GM19455 (cell line): ENCODE results near the gene ZMYM4.
"Not testable (repeated sequence)": the region's sequence is repeated elsewhere in the genome, so short reads cannot be mapped to it uniquely, and the experiment has no call there.

Source experiments
- ATAC-seq: cut with Tn5 transposase; IDR thresholded peaks from one replicate; pipeline ENCODE4 v1.9.1; 2021; ENCODE audit not compliant: unreplicated experiment

ZMYM4 gene

DNA sequence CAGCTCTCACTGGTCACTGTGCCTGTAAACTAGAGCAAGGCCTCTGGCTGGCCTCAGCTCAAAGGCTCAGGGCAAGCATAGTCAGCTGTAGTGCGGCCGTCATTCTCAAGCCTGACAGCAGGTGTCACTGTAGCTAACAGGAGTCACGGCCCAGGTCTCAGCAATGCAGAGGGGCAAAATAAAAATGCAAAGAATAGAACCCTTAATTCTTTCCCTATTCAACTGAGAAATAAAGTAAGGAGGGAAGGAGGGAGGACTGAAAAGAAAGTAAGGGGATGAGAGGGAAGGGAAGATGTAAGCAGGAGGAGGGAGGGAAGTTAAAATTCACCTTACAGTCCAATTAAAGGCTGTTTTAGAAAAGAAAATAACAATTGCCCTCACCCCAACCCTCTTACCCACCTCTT, 182.6 kb downstream of the ZMYM4 start:
- no peak for ATAC-seq

DNA sequence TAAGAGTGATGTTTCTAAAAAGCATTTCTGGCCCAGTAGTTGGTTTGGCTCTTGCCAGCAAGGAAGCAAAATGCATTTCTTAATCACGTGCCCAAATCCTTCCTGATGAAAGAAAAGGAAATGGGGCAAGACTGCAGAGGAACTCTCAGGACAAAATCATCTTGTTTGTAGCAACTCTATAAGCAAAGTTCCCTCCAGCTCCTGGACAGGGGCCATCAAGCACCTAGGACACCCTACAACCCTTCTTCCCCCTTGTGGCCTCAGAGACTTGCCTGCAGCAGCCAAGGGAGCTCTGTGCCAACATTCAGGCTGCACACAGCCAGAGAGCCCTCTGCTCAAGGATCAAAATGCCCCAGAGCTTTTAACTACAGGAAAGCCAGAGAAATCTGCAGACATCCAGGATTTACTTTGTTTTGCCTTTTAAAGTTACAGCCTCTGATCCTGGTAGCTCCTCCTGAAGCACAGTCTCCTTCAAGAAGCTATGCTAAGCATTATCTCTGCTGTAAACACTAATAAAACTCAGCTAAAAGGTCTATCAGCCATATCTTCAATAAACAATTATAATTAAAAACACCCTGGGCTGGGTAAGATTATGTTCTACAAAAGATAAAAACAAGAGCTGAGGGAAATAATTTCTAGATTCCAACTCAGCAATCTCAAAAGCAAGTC, 183.7 kb downstream of the ZMYM4 start:
- no peak for ATAC-seq

- no peak for ATAC-seq
Observed at GRCh38 chr1:35453031-35453430, 184.5 kb downstream of the ZMYM4 start.

DNA sequence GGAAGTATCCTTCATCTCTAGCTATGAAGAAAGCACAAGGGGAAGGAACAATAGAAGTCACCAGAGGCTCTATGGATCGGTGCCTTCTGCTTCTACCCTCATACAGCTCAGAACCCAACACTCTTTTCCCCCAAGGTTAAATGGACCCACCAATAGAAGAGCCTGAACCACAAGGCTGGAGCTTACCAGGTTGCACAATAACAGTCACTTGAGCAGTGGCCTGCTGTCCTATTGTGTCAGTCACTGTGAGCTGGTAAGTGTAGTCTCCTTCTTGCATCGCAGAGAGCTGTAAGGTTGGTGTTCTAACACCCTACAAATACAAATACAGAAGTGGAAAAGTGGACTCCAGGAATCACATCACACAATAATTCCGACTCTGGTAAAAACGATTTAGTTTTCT, 185.7 kb downstream of the ZMYM4 start:
- no peak for ATAC-seq

GRCh38 chr1:35454616-35455015, 186.1 kb downstream of the ZMYM4 start:
- no peak for ATAC-seq

- no peak for ATAC-seq
Observed at GRCh38 chr1:35460796-35461195, 192.3 kb downstream of the ZMYM4 start.

DNA sequence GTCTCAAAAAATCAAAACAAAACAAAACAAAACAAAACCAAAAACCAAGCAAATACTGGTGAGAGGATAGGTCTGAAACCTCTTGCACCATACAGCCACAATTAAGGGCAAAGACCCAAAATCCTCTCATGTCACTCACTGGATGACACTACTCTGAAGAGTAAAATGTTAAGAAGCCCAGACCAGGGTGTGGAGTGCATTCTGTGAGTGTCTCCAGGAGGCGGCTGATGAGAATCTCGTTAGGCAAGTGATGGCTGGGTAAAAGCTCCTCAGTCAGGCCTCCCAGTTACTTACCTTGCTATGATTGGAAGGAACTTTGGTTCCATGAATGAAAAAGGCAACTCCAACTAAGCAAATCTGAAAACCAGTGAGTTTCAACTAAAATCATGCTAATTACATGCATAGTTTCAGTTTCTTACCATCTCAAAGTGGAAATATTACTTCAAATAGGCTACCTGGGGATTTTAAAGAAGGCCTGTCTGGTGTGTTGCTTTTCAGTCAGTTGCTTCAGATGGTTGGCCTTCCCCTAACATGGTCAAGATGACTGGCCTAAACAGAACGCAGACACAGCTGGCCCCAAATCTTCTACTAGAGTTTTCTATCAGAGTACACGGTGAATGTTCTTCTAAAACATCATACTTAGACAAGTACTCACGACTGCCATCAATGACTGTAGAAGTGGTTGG, 193.6 kb downstream of the ZMYM4 start:
- no peak for ATAC-seq

DNA sequence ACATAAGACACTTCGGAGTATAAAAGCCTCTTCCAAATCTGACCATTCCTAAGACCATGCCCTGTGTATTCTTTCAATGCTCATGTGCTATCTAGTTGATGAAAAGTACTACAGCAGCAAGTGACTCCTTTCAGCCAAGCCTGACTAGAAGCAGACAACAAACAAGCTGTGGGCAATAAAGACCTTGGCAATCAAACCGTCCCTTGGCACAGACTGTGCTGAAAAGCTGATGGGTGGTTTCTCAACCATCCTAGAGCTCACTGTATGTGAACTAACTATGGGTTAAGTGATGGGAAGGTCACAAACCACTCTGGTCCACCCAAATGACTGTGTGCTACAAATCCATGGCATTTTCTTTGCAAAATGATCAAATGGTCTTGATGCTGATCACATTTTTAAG, 194.7 kb downstream of the ZMYM4 start:
- no peak for ATAC-seq

DNA sequence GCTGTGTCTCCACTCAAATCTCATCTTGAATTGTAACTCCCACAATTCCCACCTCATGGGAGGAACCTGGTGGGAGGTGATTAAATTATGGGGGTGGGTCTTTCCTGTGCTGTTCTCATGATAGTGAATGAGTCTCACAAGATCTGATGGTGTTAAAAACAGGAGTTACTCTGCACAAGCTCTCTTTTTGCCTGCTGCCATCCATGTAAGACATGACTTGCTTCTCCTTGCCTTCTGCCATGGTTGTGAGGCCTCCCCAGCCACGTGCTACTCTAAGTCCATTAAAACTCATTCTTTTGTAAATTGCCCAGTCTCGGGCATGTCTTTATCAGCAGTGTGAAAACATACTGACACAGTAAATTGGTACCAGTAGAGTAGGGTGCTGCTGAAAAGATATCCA, 195.2 kb downstream of the ZMYM4 start:
- not testable (repeated sequence) for ATAC-seq

DNA sequence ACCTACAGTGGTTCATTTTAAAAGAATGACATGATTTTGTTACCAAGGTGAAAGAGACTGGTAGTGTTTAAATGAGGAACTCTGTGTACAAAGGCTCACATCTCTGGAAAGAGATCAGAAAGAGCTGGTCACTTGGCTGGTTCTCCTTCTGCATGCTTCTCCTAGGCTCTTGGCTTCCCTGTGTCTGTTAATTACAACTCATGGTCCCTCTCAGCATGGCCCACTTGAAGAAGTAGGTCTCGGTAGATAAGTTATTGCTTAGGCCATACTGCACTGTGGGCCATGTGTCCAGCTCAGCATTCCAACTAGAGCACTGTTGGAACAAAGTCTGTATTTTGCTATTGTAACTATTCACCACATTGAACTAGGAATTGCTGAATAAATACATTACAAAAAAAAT, 197.6 kb downstream of the ZMYM4 start:
- ATAC-seq: no peak

DNA sequence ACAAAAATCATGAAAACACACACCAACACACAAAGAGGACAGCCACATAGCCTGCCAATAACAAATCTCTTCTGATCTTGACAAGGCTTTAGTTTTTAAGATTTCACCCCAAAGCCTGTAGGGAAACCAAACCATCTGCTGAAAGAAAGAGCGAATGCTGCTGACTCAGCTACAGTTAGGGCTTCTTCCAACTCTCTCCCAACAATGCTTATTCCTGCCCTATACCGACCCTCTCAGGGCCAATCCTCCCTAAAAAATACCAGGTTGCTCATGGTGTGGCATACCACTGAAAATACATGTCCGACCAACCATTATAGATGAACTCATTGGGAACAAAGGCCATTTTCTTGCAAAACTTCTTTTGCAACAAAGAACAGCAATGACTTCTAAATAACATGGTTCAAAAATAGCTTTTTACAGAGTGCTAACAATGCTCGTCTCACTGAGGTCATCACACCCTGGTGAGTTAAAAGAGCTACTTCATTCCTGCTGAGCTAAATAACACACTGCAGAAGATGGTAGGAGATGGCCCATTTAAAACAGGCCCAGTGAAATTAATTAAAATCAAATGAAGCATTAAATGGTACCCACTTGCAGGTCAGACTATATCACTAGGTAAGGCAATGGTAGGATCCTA, 202.6 kb downstream of the ZMYM4 start:
- ATAC-seq: no peak
